Muscle layer of colon (tissue), 2 donors: ENCODE results near the gene CEP104.
"Not testable (repeated sequence)": the region's sequence is repeated elsewhere in the genome, so short reads cannot be mapped to it uniquely, and the experiment has no call there.

Source experiments
- H3K27ac ChIP-seq: one replicate; pipeline ENCODE4 v1.7.0; 2013; ENCODE audit warnings: low read depth, mild to moderate bottlenecking, low read length, moderate library complexity
- H3K27me3 ChIP-seq, 2 donors: one replicate each; pipeline ENCODE4 v1.7.0; 2013; ENCODE audit warnings: low read length in 2 of 2, mild to moderate bottlenecking in 2 of 2; ENCODE audit not compliant: insufficient read depth in 2 of 2, control insufficient read depth in 1 of 2
- H3K36me3 ChIP-seq: one replicate; pipeline ENCODE4 v1.7.0; 2013; ENCODE audit warnings: mild to moderate bottlenecking, low read length; ENCODE audit not compliant: insufficient read depth
- H3K4me1 ChIP-seq: one replicate; pipeline ENCODE4 v1.7.0; 2013; ENCODE audit warnings: mild to moderate bottlenecking, low read length; ENCODE audit not compliant: insufficient read depth
- H3K4me3 ChIP-seq, 2 donors: one replicate each; pipeline ENCODE4 v1.7.0; 2013; ENCODE audit warnings: low read length in 2 of 2, low read depth in 1 of 2, mild to moderate bottlenecking in 1 of 2, moderate library complexity in 1 of 2
- H3K9ac ChIP-seq: one replicate; pipeline ENCODE4 v1.7.0; 2013; ENCODE audit warnings: low read length
- H3K9me3 ChIP-seq: one replicate; pipeline ENCODE4 v1.7.0; 2013; ENCODE audit warnings: mild to moderate bottlenecking, low read length
- donor health status: abdominal sarcoma.
- donor health status: Adenocarcinoma of cecum.

CEP104 gene

DNA sequence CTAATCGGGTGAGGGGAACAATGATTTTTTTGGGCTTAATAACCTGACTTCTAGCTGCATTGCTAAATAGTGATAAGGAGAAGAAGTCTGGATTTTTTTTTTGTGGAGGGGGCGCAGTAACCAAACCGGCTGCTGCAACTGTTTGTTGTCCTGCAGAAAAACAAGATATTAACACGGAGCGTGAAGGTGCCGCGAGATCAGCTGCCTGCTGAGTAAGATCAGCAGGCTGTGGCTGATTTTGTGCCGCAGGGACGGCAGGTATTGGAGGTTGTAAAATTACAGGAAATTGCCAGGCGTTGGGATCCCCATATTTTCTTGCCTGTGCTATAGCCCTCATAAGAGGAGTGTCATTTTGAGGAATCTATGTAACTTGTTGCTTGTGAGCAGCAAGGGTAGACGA, 52.0 kb downstream of the CEP104 start:
- Histone ChIP-seq H3K4me1 (no peaks in the 10 kb centered on the region), H3K27me3 (no peaks in the 10 kb centered on the region), H3K9me3 (no peaks in the 10 kb centered on the region), H3K4me3 (no peak overlapping the region), H3K9ac (no peak overlapping the region), H3K36me3 (no peaks in the 10 kb centered on the region), H3K27ac (no peak overlapping the region)

DNA sequence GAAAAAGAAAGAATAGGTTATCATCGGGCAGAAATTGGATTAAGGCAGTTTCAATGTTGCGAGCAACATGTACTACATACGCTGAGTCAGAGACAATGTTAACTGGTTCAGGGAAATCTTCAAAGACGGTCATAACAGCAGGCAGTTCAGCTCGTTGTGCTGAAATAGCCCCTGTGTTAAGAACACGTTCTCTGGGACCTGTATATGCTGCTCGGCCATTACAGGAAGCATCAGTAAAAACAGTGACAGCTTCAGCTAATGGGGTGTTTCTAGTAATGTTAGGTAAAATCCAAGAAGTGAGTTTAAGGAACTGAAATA, 52.4 kb downstream of the CEP104 start:
- not testable (repeated sequence) for H3K27me3 ChIP-seq, H3K9ac ChIP-seq, H3K9me3 ChIP-seq

DNA sequence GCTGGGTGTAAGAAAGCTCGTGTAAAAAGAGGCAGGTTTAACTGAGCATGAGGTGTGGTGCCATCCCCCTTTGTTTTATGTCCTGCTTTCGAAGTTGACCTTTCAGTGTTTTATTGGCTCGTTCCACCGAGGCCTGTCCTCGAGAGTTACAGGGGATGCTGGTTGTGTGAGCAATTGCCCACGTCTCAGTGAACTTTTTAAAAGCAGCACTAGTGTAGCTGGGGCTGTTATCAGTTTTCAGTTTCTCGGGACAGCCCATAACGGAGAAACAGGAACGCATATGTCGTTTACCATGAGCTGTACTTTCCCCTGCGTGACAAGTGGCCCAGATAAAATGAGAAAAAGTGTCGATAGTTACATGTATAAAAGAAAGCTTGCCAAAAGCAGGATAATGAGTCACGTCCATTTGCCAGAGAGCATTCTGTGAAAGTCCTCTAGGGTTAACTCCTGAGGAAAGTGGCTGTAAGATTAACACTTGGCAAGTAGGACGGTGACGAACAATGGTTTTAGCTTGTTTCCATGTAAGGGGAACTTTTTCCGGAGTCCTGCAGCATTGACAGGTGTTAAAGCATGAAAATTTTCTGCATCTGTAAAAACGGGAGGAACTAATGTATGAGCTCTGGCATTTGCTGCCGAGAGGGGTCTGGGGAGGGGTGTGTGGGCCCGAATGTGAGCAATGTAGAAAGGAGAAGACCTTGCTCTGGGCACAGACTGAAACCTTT, 52.9 kb downstream of the CEP104 start:
- H3K9ac ChIP-seq, result no peak overlapping the region
- no peaks in the 10 kb centered on the region for H3K9me3 ChIP-seq

More for the DNA sequence above, 52.4 kb downstream of the CEP104 start:
- H3K36me3 ChIP-seq, H3K4me3 ChIP-seq, H3K27ac ChIP-seq, H3K4me1 ChIP-seq: not testable (repeated sequence)

DNA sequence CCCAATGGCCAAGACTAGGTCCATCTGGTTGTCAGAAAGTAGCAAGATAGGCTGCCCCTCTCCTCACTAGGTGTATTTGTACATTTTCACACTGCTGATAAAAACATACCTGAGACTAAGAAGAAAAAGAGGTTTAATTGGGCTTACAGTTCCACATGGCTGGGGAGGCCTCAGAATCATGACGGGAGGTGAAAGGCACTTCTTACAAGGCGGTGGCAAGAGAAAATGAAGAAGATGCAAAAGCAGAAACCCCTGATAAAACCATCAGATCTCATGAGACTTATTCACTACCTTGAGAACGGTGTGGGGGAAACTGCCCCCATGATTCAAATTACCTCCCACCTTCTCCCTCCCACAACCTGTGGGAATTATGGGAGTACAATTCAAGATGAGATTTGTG, 56.2 kb downstream of the CEP104 start:
- not testable (repeated sequence) for H3K36me3 ChIP-seq, H3K4me1 ChIP-seq, H3K9me3 ChIP-seq, H3K27ac ChIP-seq, H3K9ac ChIP-seq, H3K4me3 ChIP-seq, H3K27me3 ChIP-seq

More for the DNA sequence above, 52.9 kb downstream of the CEP104 start:
- Histone ChIP-seq H3K36me3 (no peaks in the 10 kb centered on the region), H3K4me1 (no peaks in the 10 kb centered on the region), H3K27ac (no peak overlapping the region), H3K27me3 (no peaks in the 10 kb centered on the region), H3K4me3 (no peak overlapping the region)

DNA sequence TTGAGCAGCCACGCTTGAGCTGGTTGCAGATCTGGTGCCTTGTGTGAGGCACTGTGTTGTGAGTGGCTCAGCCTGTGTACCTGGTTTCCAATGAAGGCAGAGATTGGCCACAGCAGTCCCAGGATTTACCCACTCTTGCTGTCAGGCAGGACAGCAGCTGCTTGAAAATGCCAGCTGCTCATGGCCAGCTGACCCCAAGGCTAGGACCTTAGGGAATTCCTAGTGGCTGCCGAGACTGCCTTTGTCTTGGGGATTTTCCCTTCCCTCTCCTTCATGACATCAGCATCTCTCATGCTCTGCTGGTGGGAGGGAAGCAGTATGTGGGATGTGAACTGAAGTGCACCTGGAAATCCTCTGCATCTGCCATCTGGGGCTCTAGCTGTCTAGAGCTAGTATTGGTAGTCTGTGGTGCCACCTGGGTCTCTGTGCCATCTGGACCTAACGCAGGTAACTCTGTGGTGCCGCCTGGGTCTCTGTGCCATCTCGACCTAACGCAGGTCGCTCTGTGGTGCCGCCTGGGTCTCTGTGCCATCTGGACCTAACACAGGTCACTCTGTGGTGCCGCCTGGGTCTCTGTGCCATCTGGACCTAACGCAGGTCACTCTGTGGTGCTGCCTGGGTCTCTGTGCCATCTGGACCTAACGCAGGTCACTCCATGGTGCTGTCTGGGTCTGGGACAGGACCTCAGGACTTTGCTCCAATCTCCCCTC, 56.9 kb downstream of the CEP104 start:
- Histone ChIP-seq H3K9ac (no peak overlapping the region), H3K9me3 (no peaks in the 10 kb centered on the region), H3K4me1 (peaks cover 8% of the 10 kb centered on the region), H3K27ac (no peak overlapping the region), H3K4me3 (no peak overlapping the region), H3K27me3 (no peaks in the 10 kb centered on the region), H3K36me3 (no peaks in the 10 kb centered on the region)

DNA sequence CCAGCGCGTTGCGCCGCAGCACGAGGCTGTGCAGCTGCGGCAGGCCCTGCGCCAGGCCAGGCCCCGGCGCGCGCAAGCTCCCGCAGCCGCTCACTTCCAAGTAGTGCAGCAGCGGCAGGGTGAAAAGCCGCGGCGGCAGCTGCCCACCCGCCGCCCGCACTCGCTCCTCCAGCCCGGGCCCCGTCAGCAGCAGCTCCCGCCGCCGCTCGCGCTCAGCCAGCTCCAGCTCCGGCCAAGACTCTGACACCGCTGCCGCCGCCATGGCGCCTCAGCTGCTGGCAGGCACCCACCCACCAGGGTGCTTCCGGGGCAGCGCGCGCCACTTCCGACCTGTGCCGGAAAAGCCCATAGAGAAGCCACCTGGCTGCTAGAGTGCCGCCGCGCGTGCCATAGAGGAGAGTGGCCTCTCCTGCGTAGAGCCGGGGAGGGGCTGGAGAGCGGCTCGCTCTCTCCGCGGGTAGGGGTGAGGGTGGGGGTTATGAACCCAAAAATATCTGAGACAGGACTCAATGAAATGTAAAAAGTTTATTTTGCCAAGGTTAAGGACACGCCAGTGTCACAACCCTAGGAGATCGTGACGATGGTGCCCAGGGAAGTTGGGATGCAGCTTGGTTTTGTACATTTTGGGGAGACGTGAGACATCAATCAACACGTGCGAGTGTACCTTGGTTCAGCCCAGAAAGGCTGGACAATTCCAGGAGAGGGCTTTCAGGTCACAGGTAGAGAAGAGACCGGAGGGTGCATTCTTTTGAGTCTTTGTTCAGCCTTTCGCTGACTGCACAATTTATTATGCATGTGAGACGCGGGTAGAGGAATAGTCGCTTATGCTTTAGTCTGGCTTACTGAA, 60.6 kb downstream of the CEP104 start, which contains the start of gene LRRC47:
LRRC47 (minus strand) TSS at position 284 of the 847 bp plus-strand sequence; CDS start at position 262, 22 bp downstream.
- Histone ChIP-seq H3K27me3 (no peaks in the 10 kb centered on the region), H3K27ac (peak within 1 kb of the TSS; percentile 73), H3K4me3 (peak within 1 kb of the TSS; percentile 87 to 96), H3K9ac (peak within 1 kb of the TSS; percentile 75), H3K36me3 (peaks cover 5% of the 10 kb centered on the region), H3K4me1 (peaks cover 34% of the 10 kb centered on the region), H3K9me3 (no peaks in the 10 kb centered on the region)

DNA sequence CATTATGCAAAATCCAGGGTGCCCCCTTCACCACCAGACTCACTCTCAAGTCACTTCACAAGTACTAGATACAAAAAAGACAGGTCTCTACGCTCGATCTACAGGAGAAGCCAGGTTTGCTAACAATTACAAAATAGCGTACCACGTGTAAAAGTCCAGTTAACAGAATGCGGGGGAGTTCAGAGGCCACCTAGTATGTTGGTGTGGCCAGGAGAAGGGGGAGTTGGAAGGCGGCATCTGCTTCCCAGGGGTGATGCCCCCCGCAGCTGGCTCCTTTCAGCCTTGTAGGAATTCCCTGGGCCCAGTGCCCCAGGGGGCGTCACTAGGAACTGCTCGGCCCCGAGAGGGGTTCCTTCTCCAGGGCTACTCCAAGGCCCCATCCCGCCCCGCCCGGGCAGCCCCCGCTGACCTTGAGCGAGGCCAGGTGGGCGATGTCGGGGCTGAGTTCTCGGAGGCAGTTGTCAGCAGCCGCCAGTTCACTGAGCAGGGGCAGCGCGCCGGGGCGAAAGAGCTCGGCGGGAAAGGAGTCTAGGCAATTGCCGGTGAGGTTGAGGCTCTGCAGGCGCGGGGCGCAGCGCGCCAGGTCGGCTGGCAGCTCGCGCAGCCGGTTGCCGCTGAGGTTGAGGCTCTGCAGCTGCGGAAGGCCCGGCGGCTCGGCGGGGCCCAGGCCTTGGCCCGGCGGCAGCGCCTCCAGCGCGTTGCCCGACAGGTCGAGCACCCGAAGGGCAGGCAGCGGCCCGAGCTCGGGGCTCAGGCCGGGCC, 61.4 kb downstream of the CEP104 start:
- H3K9me3 ChIP-seq, result no peaks in the 10 kb centered on the region
- no peaks in the 10 kb centered on the region for H3K27me3 ChIP-seq
- peak overlapping the region; percentile 87 to 96 for H3K4me3 ChIP-seq
- peak overlapping the region; percentile 73 for H3K27ac ChIP-seq
- H3K36me3 ChIP-seq, result peaks cover 5% of the 10 kb centered on the region
- H3K9ac ChIP-seq, result peak overlapping the region; percentile 61
- peaks cover 34% of the 10 kb centered on the region for H3K4me1 ChIP-seq

DNA sequence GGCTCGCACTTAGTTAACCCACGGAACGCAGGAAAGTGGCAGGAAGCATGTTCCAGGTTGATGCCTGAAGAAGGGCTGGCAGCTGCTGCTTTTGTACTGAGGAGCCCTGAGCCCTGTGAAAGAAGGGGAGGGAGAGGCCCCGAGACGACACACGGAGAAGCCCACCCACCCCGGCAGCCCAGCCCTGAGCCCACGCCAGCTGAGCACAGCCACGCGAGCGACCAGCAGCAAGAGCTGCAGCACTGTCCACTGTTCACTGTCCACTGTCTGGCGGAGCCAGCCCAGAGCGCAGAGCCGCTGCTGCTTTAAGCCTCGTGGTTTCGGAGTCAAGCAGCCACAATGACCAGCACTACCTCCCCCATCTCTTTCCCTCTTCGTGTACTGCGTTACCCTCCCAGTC, 66.1 kb downstream of the CEP104 start:
- peaks cover 35% of the 10 kb centered on the region for H3K36me3 ChIP-seq
- peaks cover 29% of the 10 kb centered on the region for H3K4me1 ChIP-seq
- no peak overlapping the region for H3K9ac ChIP-seq
- H3K27ac ChIP-seq, result no peak overlapping the region
- no peaks in the 10 kb centered on the region for H3K9me3 ChIP-seq
- H3K4me3 ChIP-seq, result no peak overlapping the region
- H3K27me3 ChIP-seq, result no peaks in the 10 kb centered on the region

DNA sequence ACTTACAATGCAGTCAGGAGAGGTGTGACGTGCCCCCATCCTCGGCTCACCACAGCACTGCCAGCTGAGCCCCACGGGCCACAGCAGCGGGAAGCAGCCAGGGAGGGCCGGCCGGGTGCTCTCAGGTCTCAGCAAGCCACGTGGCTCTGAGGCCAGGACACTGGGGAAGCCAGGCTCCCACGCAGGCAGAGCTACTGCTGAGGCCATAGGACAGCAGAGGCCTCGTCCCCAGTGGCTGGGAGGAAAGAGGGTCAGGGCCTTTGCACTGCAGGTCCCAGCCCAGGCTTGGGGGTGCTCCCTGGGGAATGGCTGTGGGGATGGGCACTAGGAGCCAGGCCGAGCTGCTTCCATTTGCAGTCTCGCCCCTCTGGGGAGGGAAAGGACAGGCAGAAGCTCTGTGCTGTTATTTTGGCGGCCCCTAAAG, 66.5 kb downstream of the CEP104 start:
- no peak overlapping the region for H3K9ac ChIP-seq
- H3K4me3 ChIP-seq, result no peak overlapping the region
- peaks cover 29% of the 10 kb centered on the region for H3K4me1 ChIP-seq
- H3K9me3 ChIP-seq, result no peaks in the 10 kb centered on the region
- H3K27me3 ChIP-seq, result no peaks in the 10 kb centered on the region
- H3K27ac ChIP-seq, result no peak overlapping the region
- H3K36me3 ChIP-seq, result peaks cover 40% of the 10 kb centered on the region

DNA sequence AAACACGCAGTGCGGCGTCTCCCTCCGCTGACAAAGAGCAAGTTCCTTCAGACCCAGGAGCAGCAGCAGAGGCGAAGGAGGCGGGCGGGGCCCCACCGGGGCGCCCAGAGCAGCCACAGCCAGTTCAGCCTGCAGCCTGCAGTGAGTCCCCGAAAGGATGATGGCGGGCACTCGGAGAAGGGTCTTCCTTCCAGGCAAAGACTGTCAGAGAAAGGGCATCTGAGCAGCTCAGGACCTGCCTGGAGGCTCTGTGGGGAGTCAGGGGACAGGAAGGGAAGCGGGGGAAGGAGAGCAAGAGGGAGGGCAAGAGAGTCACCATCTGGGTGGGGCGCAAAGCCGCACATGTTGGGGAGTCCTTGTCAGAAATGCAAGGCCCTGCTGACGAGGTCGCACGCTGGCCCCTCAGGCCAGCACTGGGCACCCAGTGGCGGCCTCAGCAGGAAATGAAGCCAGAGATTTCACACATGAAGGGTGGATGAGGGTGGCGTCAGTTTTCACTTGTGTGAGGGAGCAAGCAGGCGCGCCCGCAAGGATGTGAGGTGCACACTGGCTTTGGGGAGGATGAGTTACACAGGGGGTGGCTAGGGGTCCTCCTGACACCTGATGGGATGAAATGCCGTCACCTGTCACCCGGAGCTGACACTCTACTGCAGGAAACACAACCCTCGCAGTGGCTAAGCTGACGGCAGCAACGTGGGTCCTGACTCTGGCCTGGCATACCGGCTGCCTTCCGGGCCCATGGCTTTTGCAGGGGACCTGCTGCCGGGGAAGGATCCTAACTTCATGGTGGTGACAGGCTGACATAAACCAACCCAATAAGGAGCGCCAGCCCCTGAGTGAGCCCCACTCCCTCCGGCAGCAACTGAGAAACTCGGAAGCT, 67.3 kb downstream of the CEP104 start:
- Histone ChIP-seq H3K36me3 (peaks cover 48% of the 10 kb centered on the region), H3K9me3 (no peaks in the 10 kb centered on the region), H3K27me3 (no peaks in the 10 kb centered on the region), H3K4me1 (peaks cover 21% of the 10 kb centered on the region), H3K4me3 (no peak overlapping the region), H3K9ac (no peak overlapping the region), H3K27ac (no peak overlapping the region)
